Mammary epithelial cell (primary cell): ENCODE results near the gene JMJD8.

Source experiments
- EZH2 ChIP-seq: IDR thresholded peaks from 2 replicates; pipeline ENCODE4 v1.6.1; 2012; ENCODE audit warnings: low read length, inconsistent platforms, borderline replicate concordance
- TF ChIP-seq, protein P1 (sequence below), 2 donors: IDR thresholded peaks in 1 of 2; conservative IDR thresholded peaks in 1 of 2; 2 replicates each; pipeline ENCODE4 v1.5.1; 2011 to 2012; ENCODE audit warnings: inconsistent platforms in 2 of 2, low read length in 2 of 2, mild to moderate bottlenecking in 2 of 2, control low read depth in 1 of 2, low read depth in 1 of 2; ENCODE audit not compliant: insufficient read depth in 1 of 2; ENCODE audit errors: extremely low read depth in 1 of 2

DNA sequence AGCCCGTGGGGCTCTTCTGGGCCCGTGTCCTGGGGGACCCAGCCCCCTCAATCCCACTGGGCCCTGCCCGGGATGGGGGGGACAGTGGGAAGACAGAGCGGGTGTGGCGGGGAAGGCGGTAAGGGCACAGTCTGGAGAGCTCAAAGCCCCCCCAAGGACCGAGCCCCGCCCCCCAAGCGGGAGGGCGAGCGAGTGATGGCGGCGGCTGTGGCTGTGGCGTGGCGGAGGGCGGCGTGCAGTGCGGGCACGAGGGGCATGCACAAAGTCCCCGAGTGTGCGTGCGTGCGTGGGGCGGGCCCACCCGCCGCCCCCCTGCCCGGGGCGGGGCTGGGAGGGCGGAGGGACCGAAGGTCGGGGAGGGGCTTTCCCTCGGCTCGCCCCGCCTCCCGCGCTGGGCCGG is 9.6 kb upstream of the JMJD8 start:
- TF ChIP-seq, protein P1, sequence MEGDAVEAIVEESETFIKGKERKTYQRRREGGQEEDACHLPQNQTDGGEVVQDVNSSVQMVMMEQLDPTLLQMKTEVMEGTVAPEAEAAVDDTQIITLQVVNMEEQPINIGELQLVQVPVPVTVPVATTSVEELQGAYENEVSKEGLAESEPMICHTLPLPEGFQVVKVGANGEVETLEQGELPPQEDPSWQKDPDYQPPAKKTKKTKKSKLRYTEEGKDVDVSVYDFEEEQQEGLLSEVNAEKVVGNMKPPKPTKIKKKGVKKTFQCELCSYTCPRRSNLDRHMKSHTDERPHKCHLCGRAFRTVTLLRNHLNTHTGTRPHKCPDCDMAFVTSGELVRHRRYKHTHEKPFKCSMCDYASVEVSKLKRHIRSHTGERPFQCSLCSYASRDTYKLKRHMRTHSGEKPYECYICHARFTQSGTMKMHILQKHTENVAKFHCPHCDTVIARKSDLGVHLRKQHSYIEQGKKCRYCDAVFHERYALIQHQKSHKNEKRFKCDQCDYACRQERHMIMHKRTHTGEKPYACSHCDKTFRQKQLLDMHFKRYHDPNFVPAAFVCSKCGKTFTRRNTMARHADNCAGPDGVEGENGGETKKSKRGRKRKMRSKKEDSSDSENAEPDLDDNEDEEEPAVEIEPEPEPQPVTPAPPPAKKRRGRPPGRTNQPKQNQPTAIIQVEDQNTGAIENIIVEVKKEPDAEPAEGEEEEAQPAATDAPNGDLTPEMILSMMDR (conservative IDR thresholded peaks at IDR 0.05 in 1 of 2, IDR thresholded peaks at IDR 0.05 in 1 of 2; ENCODE audit: extremely low read depth in 1 of 2, insufficient read depth in 1 of 2, low read depth in 1 of 2, low read length in 2 of 2) = no peak
- TF ChIP-seq EZH2 = no peak
